ENCODE results near the gene EID1. TPM values are rescaled to one million over a fixed set of nuclear protein-coding genes. Genes with fewer than 3 reads are reported as not detected.

The EID1 gene
- total RNA-seq, 1 donor from 2014 or later = 133 TPM

DNA sequence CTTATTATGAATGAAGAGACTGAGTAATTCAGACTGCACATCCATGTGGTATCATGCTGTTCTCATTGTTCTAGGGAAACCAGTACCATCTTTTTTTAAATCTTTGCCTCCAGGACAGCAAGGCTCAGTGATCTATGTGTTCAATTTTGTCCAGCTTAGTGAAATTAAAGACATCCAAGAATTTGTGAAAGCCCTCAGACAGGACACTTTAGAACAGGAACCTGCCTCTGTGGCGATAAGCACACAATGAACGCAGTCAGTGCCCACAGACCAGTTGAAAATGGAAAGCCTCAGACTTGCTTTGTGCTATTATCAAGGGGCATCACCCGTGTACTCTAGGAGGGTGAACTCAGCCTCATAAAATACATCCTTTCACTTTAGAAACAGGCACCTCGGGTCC is 20.1 kb downstream of the EID1 start:
- no peak overlapping the region for H3K27ac Mint-ChIP-seq

GRCh38 chr15:48898446-48898845 is 20.5 kb downstream of the EID1 start:
- DNase-seq (ENCODE audit: low spot score, unreplicated experiment) = no peak
- no peaks in the 10 kb centered on the region for H3K36me3 Mint-ChIP-seq (ENCODE audit: insufficient read depth)
- H3K9me3 Mint-ChIP-seq (ENCODE audit: low read depth) = no peaks in the 10 kb centered on the region
- TF ChIP-seq, protein P1, sequence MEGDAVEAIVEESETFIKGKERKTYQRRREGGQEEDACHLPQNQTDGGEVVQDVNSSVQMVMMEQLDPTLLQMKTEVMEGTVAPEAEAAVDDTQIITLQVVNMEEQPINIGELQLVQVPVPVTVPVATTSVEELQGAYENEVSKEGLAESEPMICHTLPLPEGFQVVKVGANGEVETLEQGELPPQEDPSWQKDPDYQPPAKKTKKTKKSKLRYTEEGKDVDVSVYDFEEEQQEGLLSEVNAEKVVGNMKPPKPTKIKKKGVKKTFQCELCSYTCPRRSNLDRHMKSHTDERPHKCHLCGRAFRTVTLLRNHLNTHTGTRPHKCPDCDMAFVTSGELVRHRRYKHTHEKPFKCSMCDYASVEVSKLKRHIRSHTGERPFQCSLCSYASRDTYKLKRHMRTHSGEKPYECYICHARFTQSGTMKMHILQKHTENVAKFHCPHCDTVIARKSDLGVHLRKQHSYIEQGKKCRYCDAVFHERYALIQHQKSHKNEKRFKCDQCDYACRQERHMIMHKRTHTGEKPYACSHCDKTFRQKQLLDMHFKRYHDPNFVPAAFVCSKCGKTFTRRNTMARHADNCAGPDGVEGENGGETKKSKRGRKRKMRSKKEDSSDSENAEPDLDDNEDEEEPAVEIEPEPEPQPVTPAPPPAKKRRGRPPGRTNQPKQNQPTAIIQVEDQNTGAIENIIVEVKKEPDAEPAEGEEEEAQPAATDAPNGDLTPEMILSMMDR (IDR thresholded peaks at IDR 0.05; ENCODE audit: unreplicated experiment) = no peak
- no peak overlapping the region for H3K4me3 Mint-ChIP-seq (ENCODE audit: low read depth)
- no peaks in the 10 kb centered on the region for H3K27me3 Mint-ChIP-seq
- H3K4me1 Mint-ChIP-seq (ENCODE audit: low read depth) = peaks cover 22% of the 10 kb centered on the region
- H3K27ac Mint-ChIP-seq = no peak overlapping the region

More for the DNA sequence above, 20.1 kb downstream of the EID1 start:
- Mint-ChIP-seq H3K9me3 (ENCODE audit: low read depth) (no peaks in the 10 kb centered on the region), H3K36me3 (ENCODE audit: insufficient read depth) (no peaks in the 10 kb centered on the region), H3K4me3 (ENCODE audit: low read depth) (no peak overlapping the region), H3K27me3 (no peaks in the 10 kb centered on the region), H3K4me1 (ENCODE audit: low read depth) (peaks cover 22% of the 10 kb centered on the region)
- DNase-seq (ENCODE audit: low spot score, unreplicated experiment) = no peak
- TF ChIP-seq, protein P1 (IDR thresholded peaks at IDR 0.05; ENCODE audit: unreplicated experiment) = no peak

- Mint-ChIP-seq H3K9me3 (ENCODE audit: low read depth) (no peaks in the 10 kb centered on the region), H3K27ac (no peak overlapping the region), H3K27me3 (no peaks in the 10 kb centered on the region), H3K4me1 (ENCODE audit: low read depth) (peaks cover 22% of the 10 kb centered on the region), H3K36me3 (ENCODE audit: insufficient read depth) (no peaks in the 10 kb centered on the region), H3K4me3 (ENCODE audit: low read depth) (no peak overlapping the region)
- TF ChIP-seq, protein P1 (IDR thresholded peaks at IDR 0.05; ENCODE audit: unreplicated experiment) = no peak
- no peak for DNase-seq (ENCODE audit: low spot score, unreplicated experiment)
Measured at GRCh38 chr15:48899793-48900192, 21.9 kb downstream of the EID1 start.

- Mint-ChIP-seq H3K4me1 (ENCODE audit: low read depth) (no peaks in the 10 kb centered on the region), H3K9me3 (ENCODE audit: low read depth) (peaks cover 5% of the 10 kb centered on the region), H3K36me3 (ENCODE audit: insufficient read depth) (no peaks in the 10 kb centered on the region), H3K27ac (peak overlapping the region; percentile 53), H3K4me3 (ENCODE audit: low read depth) (no peak overlapping the region), H3K27me3 (no peaks in the 10 kb centered on the region)
- no peak for DNase-seq (ENCODE audit: low spot score, unreplicated experiment)
- TF ChIP-seq, protein P1 (IDR thresholded peaks at IDR 0.05; ENCODE audit: unreplicated experiment) = no peak
Measured at GRCh38 chr15:48904758-48905157, 26.8 kb downstream of the EID1 start.

DNA sequence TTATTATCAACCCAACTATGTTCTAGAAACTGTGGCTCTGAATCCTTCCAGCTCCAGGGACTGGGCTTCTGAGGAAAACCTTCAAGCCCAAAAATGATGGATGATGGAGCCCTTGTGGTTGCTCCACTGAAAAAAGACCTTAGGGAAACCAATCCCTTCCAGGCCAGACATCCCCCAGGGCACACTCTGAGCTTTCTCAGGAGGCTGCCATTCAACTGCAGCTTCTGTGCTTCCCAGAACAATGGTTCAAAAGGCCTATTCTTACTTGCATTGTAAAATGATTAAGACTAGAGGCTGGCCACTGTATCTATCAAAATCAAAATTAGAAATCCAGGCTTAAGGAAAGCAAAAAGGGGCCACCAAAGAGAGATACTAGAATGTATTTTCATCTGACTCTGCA is 27.3 kb downstream of the EID1 start:
- Mint-ChIP-seq H3K4me1 (ENCODE audit: low read depth) (no peaks in the 10 kb centered on the region), H3K9me3 (ENCODE audit: low read depth) (peaks cover 7% of the 10 kb centered on the region), H3K36me3 (ENCODE audit: insufficient read depth) (no peaks in the 10 kb centered on the region), H3K27me3 (no peaks in the 10 kb centered on the region), H3K27ac (peak overlapping the region; percentile 53), H3K4me3 (ENCODE audit: low read depth) (no peak overlapping the region)
- no peak for DNase-seq (ENCODE audit: low spot score, unreplicated experiment)
- TF ChIP-seq, protein P1 (IDR thresholded peaks at IDR 0.05; ENCODE audit: unreplicated experiment) = no peak
